Fibroblast of skin of back (primary cell): ENCODE measurements around the gene ADARB2.
"Not testable (repeated sequence)": the region's sequence is repeated elsewhere in the genome, so short reads cannot be mapped to it uniquely, and the experiment has no call there.

Experiments used
- DNase-seq: peaks from one replicate; pipeline ENCODE4 v3.0.0-alpha.2; 2013

The ADARB2 gene

GRCh38 chr10:1543596-1543995, 193.7 kb downstream of the ADARB2 start:
- no peak for DNase-seq

- no peak for DNase-seq
These were observed 194.4 kb downstream of the ADARB2 start for GRCh38 chr10:1542941-1543340.

- DNase-seq = no peak
These were observed 197.2 kb downstream of the ADARB2 start for GRCh38 chr10:1540144-1540543.

- no peak for DNase-seq
These were observed 198.1 kb downstream of the ADARB2 start for GRCh38 chr10:1539216-1539615.

GRCh38 chr10:1538531-1539061, 198.7 kb downstream of the ADARB2 start:
- DNase-seq = no peak

GRCh38 chr10:1538121-1538520, 199.2 kb downstream of the ADARB2 start:
- DNase-seq = no peak

- not testable (repeated sequence) for DNase-seq
These were observed 199.9 kb downstream of the ADARB2 start for GRCh38 chr10:1537449-1537848.

- DNase-seq = no peak
These were observed 201.0 kb downstream of the ADARB2 start for GRCh38 chr10:1536341-1536740.

- no peak for DNase-seq
These were observed 201.9 kb downstream of the ADARB2 start for GRCh38 chr10:1535301-1535965.

GRCh38 chr10:1534820-1535219, 202.5 kb downstream of the ADARB2 start:
- DNase-seq = no peak

- DNase-seq = no peak
These were observed 204.7 kb downstream of the ADARB2 start for GRCh38 chr10:1532636-1533035.

GRCh38 chr10:1531883-1532597, 205.3 kb downstream of the ADARB2 start:
- DNase-seq = no peak

GRCh38 chr10:1530871-1531517, 206.3 kb downstream of the ADARB2 start:
- no peak for DNase-seq

GRCh38 chr10:1529806-1530413, 207.4 kb downstream of the ADARB2 start:
- DNase-seq = no peak

GRCh38 chr10:1527951-1528350, 209.4 kb downstream of the ADARB2 start:
- no peak for DNase-seq

GRCh38 chr10:1526436-1527055, 210.8 kb downstream of the ADARB2 start:
- DNase-seq = no peak

- DNase-seq = no peak
These were observed 211.8 kb downstream of the ADARB2 start for GRCh38 chr10:1525354-1526162.

- DNase-seq = no peak
These were observed 212.8 kb downstream of the ADARB2 start for GRCh38 chr10:1524540-1524939.

GRCh38 chr10:1523221-1523620, 214.1 kb downstream of the ADARB2 start:
- no peak for DNase-seq

- DNase-seq = no peak
These were observed 215.1 kb downstream of the ADARB2 start for GRCh38 chr10:1522237-1522636.

- DNase-seq = no peak
These were observed 215.6 kb downstream of the ADARB2 start for GRCh38 chr10:1521741-1522140.
